GM12873 (cell line): Measurements from ENCODE around the gene APRT.

ENCODE experiments used
- TF ChIP-seq, protein P1 (sequence below): IDR thresholded peaks from 2 replicates; pipeline ENCODE4 v1.5.1; 2012; ENCODE audit warnings: low read depth, mild to moderate bottlenecking, moderate library complexity, low read length, control low read depth; ENCODE audit not compliant: insufficient read depth; ENCODE audit errors: missing control alignments

APRT gene

DNA sequence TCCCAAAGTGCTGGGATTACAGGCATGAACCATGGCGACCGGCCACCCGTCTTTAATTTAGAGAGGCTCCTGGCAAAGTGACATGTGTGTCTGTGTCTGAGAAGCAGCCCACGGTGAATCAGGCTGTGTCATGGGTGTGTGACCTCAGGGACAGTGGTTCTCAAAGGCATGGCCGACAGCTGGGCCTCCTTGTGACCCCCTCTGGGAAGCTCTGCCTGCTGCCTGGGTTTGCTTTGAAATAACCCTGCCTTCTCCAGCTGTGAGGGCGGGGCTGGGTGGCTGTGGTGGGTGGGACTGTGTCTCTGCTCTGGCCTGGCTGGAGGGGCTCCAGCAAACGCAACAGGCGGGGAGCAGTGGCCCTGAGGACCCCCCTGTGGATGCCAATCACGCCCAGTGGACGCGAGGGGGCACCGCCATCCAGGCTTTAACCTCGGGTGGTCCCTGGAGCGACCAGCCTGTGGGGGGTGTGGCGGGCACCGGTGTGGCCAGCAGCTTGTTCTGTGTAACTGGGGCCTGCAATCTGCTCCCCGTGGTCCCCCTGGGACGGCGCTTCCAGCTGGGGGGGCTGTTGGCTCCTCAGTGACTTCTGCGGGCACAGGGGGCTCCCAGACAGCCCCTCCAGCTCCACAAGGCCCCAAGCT, 8.8 kb upstream of the APRT start:
- TF ChIP-seq, protein P1, sequence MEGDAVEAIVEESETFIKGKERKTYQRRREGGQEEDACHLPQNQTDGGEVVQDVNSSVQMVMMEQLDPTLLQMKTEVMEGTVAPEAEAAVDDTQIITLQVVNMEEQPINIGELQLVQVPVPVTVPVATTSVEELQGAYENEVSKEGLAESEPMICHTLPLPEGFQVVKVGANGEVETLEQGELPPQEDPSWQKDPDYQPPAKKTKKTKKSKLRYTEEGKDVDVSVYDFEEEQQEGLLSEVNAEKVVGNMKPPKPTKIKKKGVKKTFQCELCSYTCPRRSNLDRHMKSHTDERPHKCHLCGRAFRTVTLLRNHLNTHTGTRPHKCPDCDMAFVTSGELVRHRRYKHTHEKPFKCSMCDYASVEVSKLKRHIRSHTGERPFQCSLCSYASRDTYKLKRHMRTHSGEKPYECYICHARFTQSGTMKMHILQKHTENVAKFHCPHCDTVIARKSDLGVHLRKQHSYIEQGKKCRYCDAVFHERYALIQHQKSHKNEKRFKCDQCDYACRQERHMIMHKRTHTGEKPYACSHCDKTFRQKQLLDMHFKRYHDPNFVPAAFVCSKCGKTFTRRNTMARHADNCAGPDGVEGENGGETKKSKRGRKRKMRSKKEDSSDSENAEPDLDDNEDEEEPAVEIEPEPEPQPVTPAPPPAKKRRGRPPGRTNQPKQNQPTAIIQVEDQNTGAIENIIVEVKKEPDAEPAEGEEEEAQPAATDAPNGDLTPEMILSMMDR, result no peak

DNA sequence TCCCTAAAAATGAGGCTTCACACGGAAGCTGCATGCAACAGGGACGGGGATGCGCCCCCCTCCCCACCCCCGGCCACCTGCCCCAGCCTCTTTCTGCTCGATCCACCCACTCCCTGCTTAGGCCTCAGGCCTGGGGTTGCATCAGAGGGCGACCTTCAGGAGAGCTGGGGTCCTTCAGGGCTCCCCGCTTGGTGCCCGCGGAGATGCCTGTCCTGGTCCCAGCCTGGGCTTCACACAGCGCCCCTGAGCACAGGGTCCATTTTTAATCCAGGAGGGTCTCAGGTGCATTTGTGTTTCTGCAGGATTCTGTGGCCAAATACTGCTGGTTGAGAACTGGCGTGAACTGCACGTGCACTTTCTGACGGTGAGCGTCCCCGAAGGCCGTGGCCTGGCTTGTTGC, 7.4 kb upstream of the APRT start:
- TF ChIP-seq, protein P1, result no peak

DNA sequence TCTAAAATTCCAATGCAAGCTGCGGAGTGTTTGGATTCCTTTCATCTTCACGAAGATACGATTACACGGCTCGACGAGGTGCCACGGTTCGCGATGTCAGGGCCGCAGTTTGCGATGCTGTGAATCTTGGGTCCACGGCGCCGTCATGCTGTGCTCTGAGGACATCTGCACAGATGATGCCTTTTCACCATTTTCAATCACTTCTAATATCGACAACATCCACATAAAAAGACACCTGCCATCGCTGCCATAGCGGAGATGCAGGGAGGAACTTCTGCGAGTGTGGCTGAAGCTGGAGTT, 6.8 kb upstream of the APRT start:
- TF ChIP-seq, protein P1, result no peak

DNA sequence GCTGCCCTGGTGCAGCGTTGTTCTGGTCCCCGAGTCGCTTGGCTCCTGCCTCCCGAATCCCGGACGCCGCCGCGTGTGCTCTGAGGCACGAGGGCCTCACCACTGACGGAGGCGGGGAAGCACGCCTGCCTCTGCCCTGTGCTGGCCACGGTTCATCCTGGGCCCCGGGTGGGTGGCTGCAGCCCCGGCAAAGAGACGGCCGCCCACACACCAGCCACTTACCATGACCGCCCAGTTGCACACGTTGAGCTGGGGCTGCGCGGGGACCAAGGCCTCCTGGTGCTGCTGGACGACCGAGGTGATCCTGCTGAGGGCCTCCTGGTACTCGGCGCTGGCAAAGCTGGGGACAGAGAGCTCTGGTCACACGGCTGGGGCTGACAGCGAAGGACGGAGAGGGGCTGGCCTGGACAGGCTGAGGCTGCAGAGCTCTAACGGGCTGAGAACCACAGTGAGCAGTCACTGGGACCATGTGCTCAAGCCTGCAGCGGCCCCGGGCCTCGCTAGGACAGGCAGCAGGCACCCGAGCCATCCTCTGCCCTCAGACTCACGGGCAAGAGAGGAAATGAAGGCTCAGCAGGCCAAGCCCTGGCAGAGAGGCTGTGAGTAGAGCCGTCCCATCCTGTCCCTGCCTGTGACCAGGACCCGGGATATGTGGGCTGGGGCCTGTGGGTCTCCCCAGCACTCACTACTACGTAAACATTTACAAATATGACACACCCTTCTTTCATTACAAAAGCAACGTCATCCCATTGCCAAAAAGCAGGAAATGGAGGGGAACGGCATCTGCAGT, 6.3 kb upstream of the APRT start:
- TF ChIP-seq, protein P1, result no peak

DNA sequence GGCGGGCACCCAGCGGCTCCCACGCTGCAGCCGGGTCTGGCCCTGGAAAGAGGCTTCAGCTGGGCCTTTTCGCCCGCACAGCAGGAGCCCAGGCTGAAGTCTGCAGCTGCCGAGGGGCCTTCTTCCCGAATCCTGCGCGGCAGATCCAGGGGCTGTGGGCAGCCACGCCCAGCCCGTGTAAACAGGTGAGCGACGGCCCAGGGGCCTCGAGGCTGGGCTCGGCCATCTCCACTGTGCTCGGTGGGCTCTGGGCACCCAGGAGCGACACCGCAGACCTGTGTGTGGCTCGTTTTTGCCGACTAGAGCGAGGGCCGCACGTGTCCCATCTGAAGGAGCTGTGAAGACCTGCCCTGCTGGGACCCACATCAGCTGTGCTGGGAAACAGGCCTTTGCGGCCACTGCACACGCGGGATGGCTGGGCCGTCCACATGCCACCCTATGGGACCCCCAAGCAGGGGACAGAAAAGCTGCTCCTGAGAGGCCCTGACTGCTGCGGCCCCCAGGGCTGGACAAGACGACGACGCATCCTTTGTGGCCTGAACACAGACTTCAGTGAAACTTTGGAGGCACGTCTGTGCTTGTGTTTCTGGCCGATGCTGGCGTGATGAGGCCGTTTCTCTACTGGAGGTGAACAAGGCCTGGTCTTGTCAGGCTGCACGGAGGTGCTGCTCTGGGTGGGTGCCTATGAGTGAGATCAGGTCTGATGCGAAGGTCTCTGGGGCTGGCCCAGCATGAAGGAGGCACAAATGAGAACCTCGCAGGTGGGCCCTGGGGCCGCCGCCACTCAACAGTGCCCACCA, 5.2 kb upstream of the APRT start:
- TF ChIP-seq, protein P1, result no peak

DNA sequence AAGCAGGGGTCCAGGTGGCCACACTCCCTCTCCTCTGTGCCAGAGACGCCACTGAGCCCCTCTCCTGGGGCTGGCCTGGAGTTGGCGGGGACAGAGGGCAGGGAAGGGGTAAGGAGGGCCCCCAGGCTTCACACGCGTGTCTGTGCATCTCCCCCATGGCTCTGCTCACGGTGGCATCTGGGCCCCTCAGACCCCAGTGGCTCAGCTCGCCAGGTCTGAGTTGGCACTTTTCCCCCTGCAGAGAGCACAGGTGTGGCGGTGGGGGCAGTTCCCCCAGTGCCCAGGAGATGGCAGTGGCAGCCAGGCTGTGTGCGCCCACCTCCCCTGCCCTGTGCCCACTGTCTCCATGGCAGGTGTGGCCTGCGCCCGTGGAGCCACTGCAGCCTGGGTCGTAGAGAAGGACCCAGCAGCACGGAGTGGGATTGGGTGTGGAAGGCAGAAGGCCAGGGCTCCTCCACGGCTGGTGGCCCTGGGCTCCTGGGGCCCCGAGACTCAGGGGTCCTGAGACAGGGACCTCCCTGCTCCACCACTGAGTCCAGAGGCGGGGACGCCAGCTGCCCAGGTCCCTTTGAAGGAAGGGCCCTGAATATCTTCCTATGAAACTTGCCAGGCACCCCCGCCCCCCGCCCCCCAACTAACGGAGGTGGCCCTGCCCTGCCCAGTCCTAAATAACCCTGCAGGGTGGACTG, 4.3 kb upstream of the APRT start:
- TF ChIP-seq, protein P1, result peak; percentile 93

DNA sequence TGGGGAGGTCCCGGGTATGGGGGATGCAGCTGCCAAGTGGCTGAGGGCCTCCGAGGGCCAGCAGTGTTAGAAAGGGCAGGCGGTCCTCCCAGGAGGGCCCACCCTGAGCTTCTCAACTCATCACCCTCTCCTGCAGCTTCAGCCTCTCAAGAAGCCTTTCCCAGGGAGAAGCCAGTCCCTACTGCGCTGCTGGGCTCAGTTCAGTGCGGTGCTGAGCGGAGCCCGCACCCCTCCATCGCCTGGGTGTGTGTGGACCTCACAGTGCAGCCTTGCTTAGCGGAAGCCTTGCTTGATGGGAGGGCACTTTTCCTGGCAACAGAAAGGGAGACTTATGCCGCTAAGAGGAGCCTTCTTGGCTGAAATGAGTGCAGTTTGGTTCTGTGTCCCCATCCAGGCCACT, 3.5 kb upstream of the APRT start:
- TF ChIP-seq, protein P1, result no peak
